GM23338 (cell line): Measurements from ENCODE around the gene FERMT3. TPM values are rescaled to one million over a fixed set of nuclear protein-coding genes. Genes with fewer than 3 reads are reported as not detected.

ENCODE experiments used
- ATAC-seq: fragments of 200-7000 bp; cut with Tn5 transposase; 3 replicates; pipeline ENCODE4 v1.9.1; 2020
- DNase-seq: peaks from one replicate; pipeline ENCODE4 v3.0.0-alpha.2; 2015; ENCODE audit warnings: low spot score
- H2AFZ ChIP-seq: fragments of 200-600 bp; sonication (generic); 2 replicates; pipeline ENCODE4 v1.8.0; 2016; ENCODE audit warnings: antibody characterized with exemption, mild to moderate bottlenecking, moderate library complexity
- H3F3A ChIP-seq: fragments of 200-600 bp; sonication (generic); replicated peaks from 2 replicates; pipeline ENCODE4 v1.8.0; 2017; ENCODE audit warnings: antibody characterized with exemption, mixed run types, low read depth
- H3K27ac ChIP-seq: fragments of 200-600 bp; sonication (generic); 2 replicates; pipeline ENCODE4 v1.6.1; 2016; ENCODE audit warnings: low read depth
- H3K27me3 ChIP-seq: fragments of 200-600 bp; sonication (generic); 2 replicates; pipeline ENCODE4 v1.8.0; 2016; ENCODE audit warnings: mild to moderate bottlenecking, mixed run types, moderate library complexity; ENCODE audit not compliant: insufficient read depth
- H3K36me3 ChIP-seq: fragments of 200-600 bp; sonication (generic); 2 replicates; pipeline ENCODE4 v1.8.0; 2016; ENCODE audit warnings: mild to moderate bottlenecking; ENCODE audit not compliant: insufficient read depth
- H3K4me1 ChIP-seq: fragments of 200-600 bp; sonication (generic); 2 replicates; pipeline ENCODE4 v1.8.0; 2016; ENCODE audit warnings: mild to moderate bottlenecking, moderate library complexity; ENCODE audit not compliant: insufficient read depth
- H3K4me2 ChIP-seq: fragments of 200-600 bp; sonication (generic); 2 replicates; pipeline ENCODE4 v1.7.1; 2017; ENCODE audit warnings: mixed run types
- H3K4me3 ChIP-seq: fragments of 200-600 bp; sonication (generic); 2 replicates; pipeline ENCODE4 v1.6.1; 2016; ENCODE audit warnings: mixed run types
- H3K79me2 ChIP-seq: fragments of 200-600 bp; sonication (generic); replicated peaks from 2 replicates; pipeline ENCODE4 v1.8.0; 2017; ENCODE audit warnings: mild to moderate bottlenecking; ENCODE audit not compliant: insufficient read depth
- H3K9me2 ChIP-seq: fragments of 200-600 bp; sonication (generic); 2 replicates; pipeline ENCODE4 v1.8.0; 2017; ENCODE audit not compliant: insufficient read depth
- H4K20me1 ChIP-seq: fragments of 200-600 bp; sonication (generic); replicated peaks from 2 replicates; pipeline ENCODE4 v1.8.0; 2017; ENCODE audit warnings: mild to moderate bottlenecking; ENCODE audit not compliant: insufficient read depth
- H3K27ac Mint-ChIP-seq: 2 replicates; pipeline ENCODE4 v1.8.0; 2020; ENCODE audit warnings: inconsistent platforms, mild to moderate bottlenecking, moderate library complexity, mixed read lengths
- H3K27me3 Mint-ChIP-seq: 3 replicates; pipeline ENCODE4 v1.8.0; 2022; ENCODE audit warnings: low read depth, mild to moderate bottlenecking, moderate library complexity, mixed read lengths, inconsistent platforms; ENCODE audit not compliant: insufficient read depth, poor library complexity
- H3K36me3 Mint-ChIP-seq: 3 replicates; pipeline ENCODE4 v1.8.0; 2021; ENCODE audit warnings: low read depth, mild to moderate bottlenecking, inconsistent platforms, moderate library complexity, mixed read lengths
- H3K4me1 Mint-ChIP-seq: 3 replicates; pipeline ENCODE4 v1.8.0; 2020; ENCODE audit warnings: mild to moderate bottlenecking, inconsistent platforms, mixed read lengths
- H3K4me3 Mint-ChIP-seq: 3 replicates; pipeline ENCODE4 v1.8.0; 2021; ENCODE audit warnings: moderate library complexity, mild to moderate bottlenecking, inconsistent platforms, mixed read lengths
- H3K9me3 Mint-ChIP-seq: 3 replicates; pipeline ENCODE4 v1.8.0; 2020; ENCODE audit warnings: moderate library complexity, mild to moderate bottlenecking, inconsistent platforms, mixed read lengths
- CREB1 ChIP-seq: fragments of 250-450 bp; sonication (Bioruptor Pico); IDR thresholded peaks from 2 replicates; pipeline ENCODE4 v1.5.0; 2020; ENCODE audit warnings: low read depth, mild to moderate bottlenecking, moderate library complexity
- EZH2 ChIP-seq: fragments of 200-600 bp; sonication (generic); IDR thresholded peaks from one replicate; pipeline ENCODE4 v1.8.0; 2017; ENCODE audit warnings: antibody characterized with exemption, mild to moderate bottlenecking, low read depth; ENCODE audit not compliant: unreplicated experiment
- EZH2phosphoT487 ChIP-seq: fragments of 200-600 bp; sonication (generic); IDR thresholded peaks from one replicate; pipeline ENCODE4 v1.8.1; 2018; ENCODE audit warnings: antibody characterized with exemption; ENCODE audit not compliant: unreplicated experiment
- JUNB ChIP-seq: IDR thresholded peaks from one replicate; pipeline ENCODE4 v1.6.1; 2016; ENCODE audit warnings: antibody characterized with exemption; ENCODE audit not compliant: unreplicated experiment
- NANOG ChIP-seq: IDR thresholded peaks from 2 replicates; pipeline ENCODE4 v1.6.1; 2016; ENCODE audit warnings: antibody characterized with exemption, borderline replicate concordance
- POLR2AphosphoS5 ChIP-seq: IDR thresholded peaks from 2 replicates; pipeline ENCODE4 v1.6.1; 2016; ENCODE audit warnings: antibody characterized with exemption, low read depth
- REST ChIP-seq: IDR thresholded peaks from one replicate; pipeline ENCODE4 v1.6.1; 2018; ENCODE audit warnings: antibody characterized with exemption; ENCODE audit not compliant: unreplicated experiment
- STAT1 ChIP-seq: IDR thresholded peaks from one replicate; pipeline ENCODE4 v1.6.1; 2016; ENCODE audit warnings: antibody characterized with exemption; ENCODE audit not compliant: unreplicated experiment
- ZNF114 ChIP-seq: fragments of 250-450 bp; sonication (Bioruptor Pico); IDR thresholded peaks from 2 replicates; pipeline ENCODE4 v1.5.0; 2020; ENCODE audit warnings: mild to moderate bottlenecking, moderate library complexity
- ZNF331 ChIP-seq: fragments of 250-450 bp; sonication (Bioruptor Pico); IDR thresholded peaks from 2 replicates; pipeline ENCODE4 v1.5.0; 2020; ENCODE audit warnings: low read depth, mild to moderate bottlenecking, moderate library complexity
- polyA plus RNA-seq: library from polyadenylated mRNA; unstranded; fragments of >200 nt; fragmentation: Nextera tagmentation; extraction: Ambion mirVana; gene quantifications from 2 replicates; pipeline ENCODE4 v1.2.1, GENCODE V29; 2016
- total RNA-seq: library from RNA; depleted of rRNA; stranded (reverse); fragments of >200 nt; shearing (Covaris generic); gene quantifications from 2 replicates; pipeline ENCODE4 v1.2.3, GENCODE V29; 2014
- TF ChIP-seq, protein P1 (sequence below), 2 experiments: fragments of 200-600 bp in 1 of 2; sonication (generic) in 1 of 2; conservative IDR thresholded peaks; 2 replicates each; pipeline versions ENCODE4 v1.5.1 to v1.6.1; 2016 to 2017; ENCODE audit warnings: antibody characterized with exemption in 2 of 2, low read depth in 2 of 2, mild to moderate bottlenecking in 2 of 2, moderate library complexity in 1 of 2
- TF ChIP-seq, protein P2 (sequence below): fragments of 250-450 bp; sonication (Bioruptor Pico); IDR thresholded peaks from 2 replicates; pipeline ENCODE4 v1.5.0; 2020; ENCODE audit warnings: mild to moderate bottlenecking, moderate library complexity
- TF ChIP-seq, protein P3 (sequence below): IDR thresholded peaks from 2 replicates; pipeline ENCODE4 v1.6.1; 2016; ENCODE audit warnings: antibody characterized with exemption

FERMT3 gene
- total and polyA plus RNA-seq, 2 experiments from 2014 or later = 1.5 to 1.6 TPM

GRCh38 chr11:64192434-64192833, 14.1 kb upstream of the FERMT3 start:
- Histone ChIP-seq H3F3A (peaks cover 58% of the 10 kb centered on the region; the same call in 1 of the 2 replicates), H2AFZ (no peak overlapping the region), H3K4me1 (no peaks in the 10 kb centered on the region; the same call in 1 of the 2 replicates), H3K27me3 (no peaks in the 10 kb centered on the region), H3K36me3 (peaks cover 64% of the 10 kb centered on the region), H4K20me1 (peaks cover 75% of the 10 kb centered on the region), H3K4me3 (no peak overlapping the region), H3K27ac (0 out of 2 replicates have a peak overlapping the region, but pooled peaks have one; percentile 79), H3K9me2 (no peaks in the 10 kb centered on the region), H3K4me2 (no peak overlapping the region), H3K79me2 (peaks cover 8% of the 10 kb centered on the region; the same call in 1 of the 2 replicates)
- no peak overlapping the region for H3K4me3 Mint-ChIP-seq
- H3K27ac Mint-ChIP-seq = no peak overlapping the region
- H3K9me3 Mint-ChIP-seq = no peaks in the 10 kb centered on the region
- H3K4me1 Mint-ChIP-seq = peaks cover 5% of the 10 kb centered on the region
- H3K27me3 Mint-ChIP-seq = peaks cover 4% of the 10 kb centered on the region
- peaks cover 75% of the 10 kb centered on the region for H3K36me3 Mint-ChIP-seq
- TF ChIP-seq JUNB (no peak), ZNF114 (no peak), REST (no peak), CREB1 (CRISPR knock-in tag) (no peak), EZH2phosphoT487 (no peak), NANOG (no peak), STAT1 (no peak), POLR2AphosphoS5 (no peak), ZNF331 (CRISPR knock-in tag) (no peak), EZH2 (no peak)
- TF ChIP-seq, protein P1, sequence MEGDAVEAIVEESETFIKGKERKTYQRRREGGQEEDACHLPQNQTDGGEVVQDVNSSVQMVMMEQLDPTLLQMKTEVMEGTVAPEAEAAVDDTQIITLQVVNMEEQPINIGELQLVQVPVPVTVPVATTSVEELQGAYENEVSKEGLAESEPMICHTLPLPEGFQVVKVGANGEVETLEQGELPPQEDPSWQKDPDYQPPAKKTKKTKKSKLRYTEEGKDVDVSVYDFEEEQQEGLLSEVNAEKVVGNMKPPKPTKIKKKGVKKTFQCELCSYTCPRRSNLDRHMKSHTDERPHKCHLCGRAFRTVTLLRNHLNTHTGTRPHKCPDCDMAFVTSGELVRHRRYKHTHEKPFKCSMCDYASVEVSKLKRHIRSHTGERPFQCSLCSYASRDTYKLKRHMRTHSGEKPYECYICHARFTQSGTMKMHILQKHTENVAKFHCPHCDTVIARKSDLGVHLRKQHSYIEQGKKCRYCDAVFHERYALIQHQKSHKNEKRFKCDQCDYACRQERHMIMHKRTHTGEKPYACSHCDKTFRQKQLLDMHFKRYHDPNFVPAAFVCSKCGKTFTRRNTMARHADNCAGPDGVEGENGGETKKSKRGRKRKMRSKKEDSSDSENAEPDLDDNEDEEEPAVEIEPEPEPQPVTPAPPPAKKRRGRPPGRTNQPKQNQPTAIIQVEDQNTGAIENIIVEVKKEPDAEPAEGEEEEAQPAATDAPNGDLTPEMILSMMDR (conservative IDR thresholded peaks at IDR 0.05; ENCODE audit: low read depth in 2 of 2) = no peak
- TF ChIP-seq, protein P2, sequence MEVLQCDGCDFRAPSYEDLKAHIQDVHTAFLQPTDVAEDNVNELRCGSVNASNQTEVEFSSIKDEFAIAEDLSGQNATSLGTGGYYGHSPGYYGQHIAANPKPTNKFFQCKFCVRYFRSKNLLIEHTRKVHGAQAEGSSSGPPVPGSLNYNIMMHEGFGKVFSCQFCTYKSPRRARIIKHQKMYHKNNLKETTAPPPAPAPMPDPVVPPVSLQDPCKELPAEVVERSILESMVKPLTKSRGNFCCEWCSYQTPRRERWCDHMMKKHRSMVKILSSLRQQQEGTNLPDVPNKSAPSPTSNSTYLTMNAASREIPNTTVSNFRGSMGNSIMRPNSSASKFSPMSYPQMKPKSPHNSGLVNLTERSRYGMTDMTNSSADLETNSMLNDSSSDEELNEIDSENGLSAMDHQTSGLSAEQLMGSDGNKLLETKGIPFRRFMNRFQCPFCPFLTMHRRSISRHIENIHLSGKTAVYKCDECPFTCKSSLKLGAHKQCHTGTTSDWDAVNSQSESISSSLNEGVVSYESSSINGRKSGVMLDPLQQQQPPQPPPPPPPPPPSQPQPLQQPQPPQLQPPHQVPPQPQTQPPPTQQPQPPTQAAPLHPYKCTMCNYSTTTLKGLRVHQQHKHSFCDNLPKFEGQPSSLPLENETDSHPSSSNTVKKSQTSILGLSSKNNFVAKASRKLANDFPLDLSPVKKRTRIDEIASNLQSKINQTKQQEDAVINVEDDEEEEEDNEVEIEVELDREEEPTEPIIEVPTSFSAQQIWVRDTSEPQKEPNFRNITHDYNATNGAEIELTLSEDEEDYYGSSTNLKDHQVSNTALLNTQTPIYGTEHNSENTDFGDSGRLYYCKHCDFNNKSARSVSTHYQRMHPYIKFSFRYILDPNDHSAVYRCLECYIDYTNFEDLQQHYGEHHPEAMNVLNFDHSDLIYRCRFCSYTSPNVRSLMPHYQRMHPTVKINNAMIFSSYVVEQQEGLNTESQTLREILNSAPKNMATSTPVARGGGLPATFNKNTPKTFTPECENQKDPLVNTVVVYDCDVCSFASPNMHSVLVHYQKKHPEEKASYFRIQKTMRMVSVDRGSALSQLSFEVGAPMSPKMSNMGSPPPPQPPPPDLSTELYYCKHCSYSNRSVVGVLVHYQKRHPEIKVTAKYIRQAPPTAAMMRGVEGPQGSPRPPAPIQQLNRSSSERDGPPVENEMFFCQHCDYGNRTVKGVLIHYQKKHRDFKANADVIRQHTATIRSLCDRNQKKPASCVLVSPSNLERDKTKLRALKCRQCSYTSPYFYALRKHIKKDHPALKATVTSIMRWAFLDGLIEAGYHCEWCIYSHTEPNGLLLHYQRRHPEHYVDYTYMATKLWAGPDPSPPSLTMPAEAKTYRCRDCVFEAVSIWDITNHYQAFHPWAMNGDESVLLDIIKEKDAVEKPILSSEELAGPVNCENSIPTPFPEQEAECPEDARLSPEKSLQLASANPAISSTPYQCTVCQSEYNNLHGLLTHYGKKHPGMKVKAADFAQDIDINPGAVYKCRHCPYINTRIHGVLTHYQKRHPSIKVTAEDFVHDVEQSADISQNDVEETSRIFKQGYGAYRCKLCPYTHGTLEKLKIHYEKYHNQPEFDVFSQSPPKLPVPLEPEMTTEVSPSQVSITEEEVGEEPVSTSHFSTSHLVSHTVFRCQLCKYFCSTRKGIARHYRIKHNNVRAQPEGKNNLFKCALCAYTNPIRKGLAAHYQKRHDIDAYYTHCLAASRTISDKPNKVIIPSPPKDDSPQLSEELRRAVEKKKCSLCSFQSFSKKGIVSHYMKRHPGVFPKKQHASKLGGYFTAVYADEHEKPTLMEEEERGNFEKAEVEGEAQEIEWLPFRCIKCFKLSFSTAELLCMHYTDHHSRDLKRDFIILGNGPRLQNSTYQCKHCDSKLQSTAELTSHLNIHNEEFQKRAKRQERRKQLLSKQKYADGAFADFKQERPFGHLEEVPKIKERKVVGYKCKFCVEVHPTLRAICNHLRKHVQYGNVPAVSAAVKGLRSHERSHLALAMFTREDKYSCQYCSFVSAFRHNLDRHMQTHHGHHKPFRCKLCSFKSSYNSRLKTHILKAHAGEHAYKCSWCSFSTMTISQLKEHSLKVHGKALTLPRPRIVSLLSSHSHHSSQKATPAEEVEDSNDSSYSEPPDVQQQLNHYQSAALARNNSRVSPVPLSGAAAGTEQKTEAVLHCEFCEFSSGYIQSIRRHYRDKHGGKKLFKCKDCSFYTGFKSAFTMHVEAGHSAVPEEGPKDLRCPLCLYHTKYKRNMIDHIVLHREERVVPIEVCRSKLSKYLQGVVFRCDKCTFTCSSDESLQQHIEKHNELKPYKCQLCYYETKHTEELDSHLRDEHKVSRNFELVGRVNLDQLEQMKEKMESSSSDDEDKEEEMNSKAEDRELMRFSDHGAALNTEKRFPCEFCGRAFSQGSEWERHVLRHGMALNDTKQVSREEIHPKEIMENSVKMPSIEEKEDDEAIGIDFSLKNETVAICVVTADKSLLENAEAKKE (CRISPR knock-in tag) = no peak
- TF ChIP-seq, protein P3, sequence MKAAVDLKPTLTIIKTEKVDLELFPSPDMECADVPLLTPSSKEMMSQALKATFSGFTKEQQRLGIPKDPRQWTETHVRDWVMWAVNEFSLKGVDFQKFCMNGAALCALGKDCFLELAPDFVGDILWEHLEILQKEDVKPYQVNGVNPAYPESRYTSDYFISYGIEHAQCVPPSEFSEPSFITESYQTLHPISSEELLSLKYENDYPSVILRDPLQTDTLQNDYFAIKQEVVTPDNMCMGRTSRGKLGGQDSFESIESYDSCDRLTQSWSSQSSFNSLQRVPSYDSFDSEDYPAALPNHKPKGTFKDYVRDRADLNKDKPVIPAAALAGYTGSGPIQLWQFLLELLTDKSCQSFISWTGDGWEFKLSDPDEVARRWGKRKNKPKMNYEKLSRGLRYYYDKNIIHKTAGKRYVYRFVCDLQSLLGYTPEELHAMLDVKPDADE = no peak
- ATAC-seq (no peak), DNase-seq (no peak)
